HFF-Myc (cell line): ENCODE results near the gene WNT3.

ENCODE experiments used
- DNase-seq: peaks from one replicate; pipeline ENCODE4 v3.0.0-alpha.2; 2011; ENCODE audit warnings: low read depth; ENCODE audit errors: extremely low read depth
- H3K4me3 ChIP-seq: replicated peaks from 2 replicates; pipeline ENCODE4 v1.5.1; 2011; ENCODE audit warnings: low read depth, mild to moderate bottlenecking, control low read depth, low read length
- CTCF ChIP-seq: IDR thresholded peaks from 2 replicates; pipeline ENCODE4 v1.5.1; 2012; ENCODE audit warnings: mild to moderate bottlenecking, low read depth, low read length, control low read depth; ENCODE audit errors: missing control alignments

The WNT3 gene

GRCh38 chr17:46773221-46773605 lies 45.3 kb downstream of the WNT3 start:
- no peak for DNase-seq
- H3K4me3 ChIP-seq, result no peak overlapping the region
- TF ChIP-seq CTCF, result no peak

GRCh38 chr17:46772475-46773220 lies 45.8 kb downstream of the WNT3 start:
- H3K4me3 ChIP-seq, result peak overlapping the region; percentile 29
- TF ChIP-seq CTCF, result no peak
- no peak for DNase-seq

- peak overlapping the region; percentile 39 for H3K4me3 ChIP-seq
- no peak for TF ChIP-seq CTCF
Measured at GRCh38 chr17:46771561-46772474, 46.7 kb downstream of the WNT3 start.

GRCh38 chr17:46770818-46771560 lies 47.5 kb downstream of the WNT3 start:
- DNase-seq, result no peak
- peak overlapping the region; percentile 39 for H3K4me3 ChIP-seq
- no peak for TF ChIP-seq CTCF

More at GRCh38 chr17:46771561-46772474, 46.7 kb downstream of the WNT3 start:
- no peak for DNase-seq

GRCh38 chr17:46770439-46770817 lies 48.1 kb downstream of the WNT3 start:
- no peak overlapping the region; the same call in 1 of the 2 replicates for H3K4me3 ChIP-seq
- TF ChIP-seq CTCF, result no peak
- no peak for DNase-seq
